ENCODE data around the gene PCCA.
A peak's percentile ranks its signal among the peaks of the same experiment; 100 is the strongest.

Gene PCCA, protein sequence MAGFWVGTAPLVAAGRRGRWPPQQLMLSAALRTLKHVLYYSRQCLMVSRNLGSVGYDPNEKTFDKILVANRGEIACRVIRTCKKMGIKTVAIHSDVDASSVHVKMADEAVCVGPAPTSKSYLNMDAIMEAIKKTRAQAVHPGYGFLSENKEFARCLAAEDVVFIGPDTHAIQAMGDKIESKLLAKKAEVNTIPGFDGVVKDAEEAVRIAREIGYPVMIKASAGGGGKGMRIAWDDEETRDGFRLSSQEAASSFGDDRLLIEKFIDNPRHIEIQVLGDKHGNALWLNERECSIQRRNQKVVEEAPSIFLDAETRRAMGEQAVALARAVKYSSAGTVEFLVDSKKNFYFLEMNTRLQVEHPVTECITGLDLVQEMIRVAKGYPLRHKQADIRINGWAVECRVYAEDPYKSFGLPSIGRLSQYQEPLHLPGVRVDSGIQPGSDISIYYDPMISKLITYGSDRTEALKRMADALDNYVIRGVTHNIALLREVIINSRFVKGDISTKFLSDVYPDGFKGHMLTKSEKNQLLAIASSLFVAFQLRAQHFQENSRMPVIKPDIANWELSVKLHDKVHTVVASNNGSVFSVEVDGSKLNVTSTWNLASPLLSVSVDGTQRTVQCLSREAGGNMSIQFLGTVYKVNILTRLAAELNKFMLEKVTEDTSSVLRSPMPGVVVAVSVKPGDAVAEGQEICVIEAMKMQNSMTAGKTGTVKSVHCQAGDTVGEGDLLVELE

DNA sequence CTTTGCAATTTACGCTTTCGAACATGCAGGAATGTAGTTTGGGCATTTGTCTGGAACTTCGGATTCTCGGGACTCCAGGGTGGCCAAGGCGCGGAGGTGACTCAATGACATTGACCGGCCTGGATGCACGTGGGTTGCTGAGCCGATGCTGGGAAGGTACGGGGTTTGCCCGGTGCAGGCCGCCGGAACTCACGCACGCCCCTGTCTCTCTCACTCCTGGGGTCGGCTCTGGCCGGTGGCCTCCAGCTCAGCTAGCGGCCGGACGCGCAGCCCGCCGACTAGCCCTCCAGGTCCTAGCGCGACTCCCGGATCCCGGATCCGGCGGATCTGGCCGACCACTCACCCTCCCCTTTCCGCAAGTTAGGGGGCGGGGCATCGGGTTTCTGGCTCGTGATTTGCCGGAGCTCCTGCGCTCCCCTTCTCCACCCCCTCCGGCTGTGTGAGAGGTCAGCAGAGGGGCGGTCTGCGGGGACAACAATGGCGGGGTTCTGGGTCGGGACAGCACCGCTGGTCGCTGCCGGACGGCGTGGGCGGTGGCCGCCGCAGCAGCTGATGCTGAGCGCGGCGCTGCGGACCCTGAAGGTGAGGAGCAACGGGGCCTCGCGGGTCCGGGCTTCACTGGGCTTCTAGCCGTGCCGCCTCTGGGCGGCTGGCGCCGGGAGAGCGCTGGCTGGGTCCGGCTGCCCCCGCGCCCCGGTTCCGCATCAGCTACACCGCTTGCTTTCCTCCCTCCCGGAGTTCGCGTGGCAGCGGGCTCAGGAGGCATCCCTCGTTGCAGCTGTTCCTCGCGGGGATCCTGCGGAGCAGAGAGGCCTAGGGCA is at the start of gene PCCA:
PCCA (plus strand) TSS at position 450 of the 821 bp plus-strand sequence; CDS start at position 478, 28 bp downstream.
- no peak for TF ChIP-seq PATZ1 (CRISPR knock-in tag; IDR thresholded peaks at IDR 0.05; ENCODE audit: borderline replicate concordance)
- no peak for TF ChIP-seq ARNTL (CRISPR knock-in tag; IDR thresholded peaks at IDR 0.05; ENCODE audit: borderline replicate concordance, low read depth)
- TF ChIP-seq CREB5 (CRISPR knock-in tag; IDR thresholded peaks at IDR 0.05; ENCODE audit: low read depth) = no peak
- no peak for TF ChIP-seq ZFP3 (CRISPR knock-in tag; IDR thresholded peaks at IDR 0.05)
- no peak for TF ChIP-seq ZNF565 (CRISPR knock-in tag; conservative IDR thresholded peaks at IDR 0.05; ENCODE audit: low read depth)
- TF ChIP-seq ZNF8 (CRISPR knock-in tag; IDR thresholded peaks at IDR 0.05) = no peak
- TF ChIP-seq ZNF70 (CRISPR knock-in tag; IDR thresholded peaks at IDR 0.05) = no peak
- TF ChIP-seq ESRRG (CRISPR knock-in tag; IDR thresholded peaks at IDR 0.05) = no peak
- TF ChIP-seq RARB (CRISPR knock-in tag; IDR thresholded peaks at IDR 0.05) = no peak
- peak; percentile 98 for ATAC-seq

DNA sequence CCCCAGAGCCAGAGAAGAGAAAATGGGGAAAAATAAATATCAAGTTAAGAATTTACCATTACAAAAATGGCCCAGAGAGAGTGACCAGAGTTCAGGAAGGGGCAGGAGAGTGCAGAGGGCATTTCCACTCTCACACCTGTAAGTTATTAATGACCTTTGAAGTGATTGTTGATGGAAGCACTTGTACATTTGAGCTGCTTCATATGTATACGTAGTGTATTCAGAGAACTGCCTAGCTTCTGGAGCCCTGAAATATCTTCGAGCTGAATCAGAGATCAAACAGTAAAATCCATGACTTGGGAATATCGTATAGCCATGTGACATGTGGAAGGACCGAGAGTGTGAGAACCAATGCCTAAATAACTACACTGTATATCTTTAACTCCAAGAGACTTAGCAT is 49.2 kb upstream of the PCCA start:
- no peak for ATAC-seq
- TF ChIP-seq CREB5 (CRISPR knock-in tag; IDR thresholded peaks at IDR 0.05; ENCODE audit: low read depth) (no peak), CSDC2 (CRISPR knock-in tag; IDR thresholded peaks at IDR 0.05) (no peak), ZC3H10 (CRISPR knock-in tag; IDR thresholded peaks at IDR 0.05) (no peak), CSRNP3 (CRISPR knock-in tag; IDR thresholded peaks at IDR 0.05) (no peak), PATZ1 (CRISPR knock-in tag; IDR thresholded peaks at IDR 0.05; ENCODE audit: borderline replicate concordance) (no peak), ESRRG (CRISPR knock-in tag; IDR thresholded peaks at IDR 0.05) (no peak), OSR1 (CRISPR knock-in tag; IDR thresholded peaks at IDR 0.05) (no peak), ARNTL (CRISPR knock-in tag; IDR thresholded peaks at IDR 0.05; ENCODE audit: borderline replicate concordance, low read depth) (no peak), ISL1 (CRISPR knock-in tag; IDR thresholded peaks at IDR 0.05) (no peak), ZNF8 (CRISPR knock-in tag; IDR thresholded peaks at IDR 0.05) (no peak)

- TF ChIP-seq ZC3H10 (CRISPR knock-in tag; IDR thresholded peaks at IDR 0.05) = no peak
- no peak for TF ChIP-seq PPARA (CRISPR knock-in tag; IDR thresholded peaks at IDR 0.05; ENCODE audit: borderline replicate concordance)
- no peak for TF ChIP-seq GLIS3 (CRISPR knock-in tag; IDR thresholded peaks at IDR 0.05)
- no peak for TF ChIP-seq CSDC2 (CRISPR knock-in tag; IDR thresholded peaks at IDR 0.05)
- TF ChIP-seq, protein P1, sequence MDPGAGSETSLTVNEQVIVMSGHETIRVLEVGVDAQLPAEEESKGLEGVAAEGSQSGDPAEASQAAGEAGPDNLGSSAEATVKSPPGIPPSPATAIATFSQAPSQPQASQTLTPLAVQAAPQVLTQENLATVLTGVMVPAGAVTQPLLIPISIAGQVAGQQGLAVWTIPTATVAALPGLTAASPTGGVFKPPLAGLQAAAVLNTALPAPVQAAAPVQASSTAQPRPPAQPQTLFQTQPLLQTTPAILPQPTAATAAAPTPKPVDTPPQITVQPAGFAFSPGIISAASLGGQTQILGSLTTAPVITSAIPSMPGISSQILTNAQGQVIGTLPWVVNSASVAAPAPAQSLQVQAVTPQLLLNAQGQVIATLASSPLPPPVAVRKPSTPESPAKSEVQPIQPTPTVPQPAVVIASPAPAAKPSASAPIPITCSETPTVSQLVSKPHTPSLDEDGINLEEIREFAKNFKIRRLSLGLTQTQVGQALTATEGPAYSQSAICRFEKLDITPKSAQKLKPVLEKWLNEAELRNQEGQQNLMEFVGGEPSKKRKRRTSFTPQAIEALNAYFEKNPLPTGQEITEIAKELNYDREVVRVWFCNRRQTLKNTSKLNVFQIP (CRISPR knock-in tag; IDR thresholded peaks at IDR 0.05; ENCODE audit: borderline replicate concordance, low read depth) = no peak
- TF ChIP-seq SNAI2 (CRISPR knock-in tag; IDR thresholded peaks at IDR 0.05) = no peak
- no peak for TF ChIP-seq ZFP30 (CRISPR knock-in tag; IDR thresholded peaks at IDR 0.05)
- TF ChIP-seq ZNF8 (CRISPR knock-in tag; IDR thresholded peaks at IDR 0.05) = no peak
- no peak for TF ChIP-seq ARNTL (CRISPR knock-in tag; IDR thresholded peaks at IDR 0.05; ENCODE audit: borderline replicate concordance, low read depth)
- TF ChIP-seq TCF4 (CRISPR knock-in tag; IDR thresholded peaks at IDR 0.05; ENCODE audit: borderline replicate concordance) = no peak
- TF ChIP-seq, protein P2, sequence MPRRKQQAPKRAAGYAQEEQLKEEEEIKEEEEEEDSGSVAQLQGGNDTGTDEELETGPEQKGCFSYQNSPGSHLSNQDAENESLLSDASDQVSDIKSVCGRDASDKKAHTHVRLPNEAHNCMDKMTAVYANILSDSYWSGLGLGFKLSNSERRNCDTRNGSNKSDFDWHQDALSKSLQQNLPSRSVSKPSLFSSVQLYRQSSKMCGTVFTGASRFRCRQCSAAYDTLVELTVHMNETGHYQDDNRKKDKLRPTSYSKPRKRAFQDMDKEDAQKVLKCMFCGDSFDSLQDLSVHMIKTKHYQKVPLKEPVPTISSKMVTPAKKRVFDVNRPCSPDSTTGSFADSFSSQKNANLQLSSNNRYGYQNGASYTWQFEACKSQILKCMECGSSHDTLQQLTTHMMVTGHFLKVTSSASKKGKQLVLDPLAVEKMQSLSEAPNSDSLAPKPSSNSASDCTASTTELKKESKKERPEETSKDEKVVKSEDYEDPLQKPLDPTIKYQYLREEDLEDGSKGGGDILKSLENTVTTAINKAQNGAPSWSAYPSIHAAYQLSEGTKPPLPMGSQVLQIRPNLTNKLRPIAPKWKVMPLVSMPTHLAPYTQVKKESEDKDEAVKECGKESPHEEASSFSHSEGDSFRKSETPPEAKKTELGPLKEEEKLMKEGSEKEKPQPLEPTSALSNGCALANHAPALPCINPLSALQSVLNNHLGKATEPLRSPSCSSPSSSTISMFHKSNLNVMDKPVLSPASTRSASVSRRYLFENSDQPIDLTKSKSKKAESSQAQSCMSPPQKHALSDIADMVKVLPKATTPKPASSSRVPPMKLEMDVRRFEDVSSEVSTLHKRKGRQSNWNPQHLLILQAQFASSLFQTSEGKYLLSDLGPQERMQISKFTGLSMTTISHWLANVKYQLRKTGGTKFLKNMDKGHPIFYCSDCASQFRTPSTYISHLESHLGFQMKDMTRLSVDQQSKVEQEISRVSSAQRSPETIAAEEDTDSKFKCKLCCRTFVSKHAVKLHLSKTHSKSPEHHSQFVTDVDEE (CRISPR knock-in tag; IDR thresholded peaks at IDR 0.05) = no peak
- no peak for TF ChIP-seq ZNF70 (CRISPR knock-in tag; IDR thresholded peaks at IDR 0.05)
- TF ChIP-seq ESRRG (CRISPR knock-in tag; IDR thresholded peaks at IDR 0.05) = no peak
- no peak for ATAC-seq
Observed at GRCh38 chr13:100040196-100040595, 48.7 kb upstream of the PCCA start.

All from SK-N-SH treated with all-trans-retinoic acid at 6 μM for 48 hours (cell line).